GM21717 (cell line): ENCODE data around the gene TENM4.
"Not testable (repeated sequence)": the region's sequence is repeated elsewhere in the genome, so short reads cannot be mapped to it uniquely, and the experiment has no call there.

Source experiments
- ATAC-seq: cut with Tn5 transposase; IDR thresholded peaks from one replicate; pipeline ENCODE4 v1.9.1; 2021; ENCODE audit warnings: mild to moderate bottlenecking, moderate library complexity; ENCODE audit not compliant: unreplicated experiment

The TENM4 gene

GRCh38 chr11:79258576-79258975 lies 182.3 kb downstream of the TENM4 start:
- no peak for ATAC-seq

- no peak for ATAC-seq
These were observed 184.9 kb downstream of the TENM4 start for GRCh38 chr11:79255965-79256364.

GRCh38 chr11:79253280-79253679 lies 187.6 kb downstream of the TENM4 start:
- no peak for ATAC-seq

GRCh38 chr11:79249295-79249993 lies 191.4 kb downstream of the TENM4 start:
- no peak for ATAC-seq

- no peak for ATAC-seq
These were observed 196.0 kb downstream of the TENM4 start for GRCh38 chr11:79244798-79245197.

- no peak for ATAC-seq
These were observed 196.5 kb downstream of the TENM4 start for GRCh38 chr11:79244241-79244772.

- no peak for ATAC-seq
These were observed 197.2 kb downstream of the TENM4 start for GRCh38 chr11:79243422-79244210.

GRCh38 chr11:79242616-79243015 lies 198.2 kb downstream of the TENM4 start:
- ATAC-seq: no peak

GRCh38 chr11:79241852-79242241 lies 199.0 kb downstream of the TENM4 start:
- no peak for ATAC-seq

- no peak for ATAC-seq
These were observed 199.5 kb downstream of the TENM4 start for GRCh38 chr11:79241205-79241851.

- ATAC-seq: no peak
These were observed 203.1 kb downstream of the TENM4 start for GRCh38 chr11:79237703-79238102.

- ATAC-seq: no peak
These were observed 203.7 kb downstream of the TENM4 start for GRCh38 chr11:79237091-79237490.

- no peak for ATAC-seq
These were observed 204.3 kb downstream of the TENM4 start for GRCh38 chr11:79236541-79236971.

GRCh38 chr11:79235696-79236095 lies 205.1 kb downstream of the TENM4 start:
- ATAC-seq: no peak

- no peak for ATAC-seq
These were observed 208.5 kb downstream of the TENM4 start for GRCh38 chr11:79232346-79232745.

GRCh38 chr11:79229047-79229446 lies 211.8 kb downstream of the TENM4 start:
- ATAC-seq: no peak

GRCh38 chr11:79227767-79228755 lies 212.8 kb downstream of the TENM4 start:
- no peak for ATAC-seq

- no peak for ATAC-seq
These were observed 213.5 kb downstream of the TENM4 start for GRCh38 chr11:79227308-79227707.

- no peak for ATAC-seq
These were observed 214.7 kb downstream of the TENM4 start for GRCh38 chr11:79226126-79226525.

GRCh38 chr11:79222163-79222562 lies 218.7 kb downstream of the TENM4 start:
- ATAC-seq: not testable (repeated sequence)
